Ureter (tissue), 1 donor: ENCODE measurements around the gene SLC30A1. TPM values are rescaled to one million over a fixed set of nuclear protein-coding genes. Genes with fewer than 3 reads are reported as not detected.

Experiments
- DNase-seq: peaks from one replicate; pipeline ENCODE4 v3.0.0-alpha.2; 2020; ENCODE audit warnings: low spot score
- total RNA-seq: library from RNA; stranded (reverse); gene quantifications from one replicate; pipeline ENCODE4 v1.2.4, GENCODE V29; 2023
- donor health status: DM: yes; HTN: yes; CAD: no.

The SLC30A1 gene
- total RNA-seq, 1 donor from 2014 or later = 28.9 TPM

GRCh38 chr1:211607754-211608473 lies 29.0 kb upstream of the SLC30A1 start:
- no peak for DNase-seq

GRCh38 chr1:211606914-211607753 lies 28.2 kb upstream of the SLC30A1 start:
- no peak for DNase-seq

GRCh38 chr1:211606332-211606913 lies 27.5 kb upstream of the SLC30A1 start:
- no peak for DNase-seq

- DNase-seq = no peak
Measured at GRCh38 chr1:211605603-211606331, 26.8 kb upstream of the SLC30A1 start.

- no peak for DNase-seq
Measured at GRCh38 chr1:211605034-211605433, 26.1 kb upstream of the SLC30A1 start.

GRCh38 chr1:211604548-211604947 lies 25.6 kb upstream of the SLC30A1 start:
- DNase-seq = no peak

GRCh38 chr1:211603713-211604112 lies 24.8 kb upstream of the SLC30A1 start:
- no peak for DNase-seq

GRCh38 chr1:211603191-211603701 lies 24.3 kb upstream of the SLC30A1 start:
- DNase-seq = no peak

GRCh38 chr1:211601982-211602670 lies 23.2 kb upstream of the SLC30A1 start:
- DNase-seq = no peak

- DNase-seq = no peak
Measured at GRCh38 chr1:211601159-211601558, 22.2 kb upstream of the SLC30A1 start.

GRCh38 chr1:211599250-211599649 lies 20.3 kb upstream of the SLC30A1 start:
- no peak for DNase-seq

GRCh38 chr1:211598514-211598913 lies 19.6 kb upstream of the SLC30A1 start:
- DNase-seq = no peak

- no peak for DNase-seq
Measured at GRCh38 chr1:211596418-211597181, 17.6 kb upstream of the SLC30A1 start.

GRCh38 chr1:211595419-211595818 lies 16.5 kb upstream of the SLC30A1 start:
- DNase-seq = no peak

- no peak for DNase-seq
Measured at GRCh38 chr1:211591980-211592493, 13.1 kb upstream of the SLC30A1 start.

- no peak for DNase-seq
Measured at GRCh38 chr1:211589782-211590721, 11.1 kb upstream of the SLC30A1 start.

- no peak for DNase-seq
Measured at GRCh38 chr1:211588711-211589110, 9.8 kb upstream of the SLC30A1 start.

- DNase-seq = no peak
Measured at GRCh38 chr1:211587123-211587522, 8.2 kb upstream of the SLC30A1 start.

GRCh38 chr1:211586538-211586937 lies 7.6 kb upstream of the SLC30A1 start:
- DNase-seq = no peak
